GM10248 (cell line): ENCODE measurements around the gene COMT.

Experiments used
- CTCF ChIA-PET: fragments of 300-600 bp; sonication (Branson Sonifier 250); formaldehyde crosslinking; extraction: SDS; loops from one replicate; lab custom pipeline; 2021; ENCODE audit warnings: antibody characterized with exemption; lab: Yijun Ruan, JAX
- POLR2A ChIA-PET: fragments of 350-650 bp; sonication (Branson Sonifier 250); formaldehyde crosslinking; extraction: SDS; loops from one replicate; lab custom pipeline; 2020; ENCODE audit warnings: antibody characterized with exemption; lab: Yijun Ruan, JAX
- DNase-seq: peaks from one replicate; pipeline ENCODE4 v3.0.0; 2012; ENCODE audit errors: extremely low spot score
- CTCF ChIP-seq: IDR thresholded peaks from 2 replicates; pipeline ENCODE4 v1.5.1; 2012; ENCODE audit warnings: mild to moderate bottlenecking, low read depth; ENCODE audit errors: extremely low read depth, missing control alignments, control extremely low read depth

COMT gene

GRCh38 chr22:20017622-20017958 lies 76.0 kb downstream of the COMT start:
- CTCF ChIA-PET = no interaction called here
- TF ChIP-seq CTCF = no peak
- POLR2A ChIA-PET = no interaction called here
- no peak for DNase-seq

GRCh38 chr22:20018001-20018400 lies 76.4 kb downstream of the COMT start:
- no peak for DNase-seq
- ChIA-PET POLR2A (no interaction called here), CTCF (no interaction called here)
- no peak for TF ChIP-seq CTCF
